GM12872 (cell line): ENCODE measurements around the gene CALHM4.

Source experiments
- CTCF ChIP-seq: IDR thresholded peaks from 3 replicates; pipeline ENCODE4 v1.5.1; 2011; ENCODE audit warnings: low read depth, mild to moderate bottlenecking, low read length, moderate library complexity; ENCODE audit not compliant: insufficient read depth

The CALHM4 gene

GRCh38 chr6:116514111-116514510 lies 39.4 kb upstream of the CALHM4 start:
- no peak for TF ChIP-seq CTCF

GRCh38 chr6:116515141-116515540 lies 38.4 kb upstream of the CALHM4 start:
- TF ChIP-seq CTCF, result no peak

- no peak for TF ChIP-seq CTCF
Observed at GRCh38 chr6:116518621-116519368, 34.8 kb upstream of the CALHM4 start.

GRCh38 chr6:116522896-116523295 lies 30.7 kb upstream of the CALHM4 start:
- no peak for TF ChIP-seq CTCF

GRCh38 chr6:116524236-116524635 lies 29.3 kb upstream of the CALHM4 start:
- TF ChIP-seq CTCF, result no peak

- TF ChIP-seq CTCF, result no peak
Observed at GRCh38 chr6:116528133-116528532, 25.4 kb upstream of the CALHM4 start.

- TF ChIP-seq CTCF, result no peak
Observed at GRCh38 chr6:116528780-116529179, 24.8 kb upstream of the CALHM4 start.
